ENCODE measurements around the gene CNOT2. TPM values are rescaled to one million over a fixed set of nuclear protein-coding genes. Genes with fewer than 3 reads are reported as not detected.

CNOT2 gene
- total RNA-seq, 1 experiment from 2014 or later = 82.9 TPM

DNA sequence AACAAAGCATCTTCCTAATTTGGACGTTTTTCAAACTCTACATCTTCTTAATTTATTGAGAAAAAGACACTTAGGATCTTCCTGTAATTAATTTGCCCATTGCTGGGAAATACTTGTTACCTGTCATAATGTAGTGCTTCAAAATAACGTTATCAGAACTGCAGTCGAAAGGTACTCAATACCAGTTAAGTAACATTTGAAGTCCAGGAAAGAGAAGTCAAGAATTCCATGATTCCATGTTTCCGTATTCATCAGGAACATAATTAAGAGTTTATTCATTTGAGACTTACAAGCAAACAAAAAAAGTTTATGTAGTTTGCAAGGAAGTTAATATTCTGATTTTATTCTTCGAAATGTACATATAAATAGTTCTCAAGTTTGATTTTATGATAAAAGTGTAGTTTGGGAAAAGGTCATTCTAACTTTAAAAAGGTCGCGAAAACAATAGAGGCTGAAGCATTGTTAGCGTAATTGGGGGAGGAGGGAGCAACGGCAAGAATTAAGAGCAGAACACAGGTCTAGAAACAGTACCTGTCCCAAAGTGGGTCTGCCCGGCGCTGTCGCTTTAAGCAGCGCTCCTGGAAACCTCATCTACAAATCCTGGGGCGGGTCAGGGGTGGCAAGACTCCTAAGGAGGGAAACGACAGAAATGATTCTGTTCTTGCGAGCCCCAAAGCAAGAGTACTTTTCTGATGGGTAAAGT lies 121.6 kb downstream of the CNOT2 start:
- H3K9me3 Mint-ChIP-seq = peaks cover 0 to 2% of the 10 kb centered on the region in 2 experiments; a peak in 1 of 5 replicates
- H3K79me2 ChIP-seq (ENCODE audit: insufficient read depth, low read length) = no peaks in the 10 kb centered on the region; the same call in 1 of the 2 replicates
- no peak overlapping the region for H2BK15ac ChIP-seq (ENCODE audit: low read depth, low read length)
- no peak overlapping the region for H2AK5ac ChIP-seq (ENCODE audit: insufficient read length, low read length)
- peaks cover 21% of the 10 kb centered on the region for H3K23me2 ChIP-seq (ENCODE audit: insufficient read length, low read depth, low read length, poor library complexity, severe bottlenecking)
- H4K5ac ChIP-seq (ENCODE audit: insufficient read length, low read depth, low read length) = no peak overlapping the region
- no peaks in the 10 kb centered on the region for H3K4me1 ChIP-seq (ENCODE audit: insufficient read depth, low read length)
- H3K79me1 ChIP-seq (ENCODE audit: insufficient read depth, low read depth, low read length, poor library complexity, severe bottlenecking) = no peaks in the 10 kb centered on the region
- H4K20me1 ChIP-seq (ENCODE audit: control insufficient read depth, insufficient read depth, insufficient read length) = no peaks in the 10 kb centered on the region
- TF ChIP-seq, protein P1, sequence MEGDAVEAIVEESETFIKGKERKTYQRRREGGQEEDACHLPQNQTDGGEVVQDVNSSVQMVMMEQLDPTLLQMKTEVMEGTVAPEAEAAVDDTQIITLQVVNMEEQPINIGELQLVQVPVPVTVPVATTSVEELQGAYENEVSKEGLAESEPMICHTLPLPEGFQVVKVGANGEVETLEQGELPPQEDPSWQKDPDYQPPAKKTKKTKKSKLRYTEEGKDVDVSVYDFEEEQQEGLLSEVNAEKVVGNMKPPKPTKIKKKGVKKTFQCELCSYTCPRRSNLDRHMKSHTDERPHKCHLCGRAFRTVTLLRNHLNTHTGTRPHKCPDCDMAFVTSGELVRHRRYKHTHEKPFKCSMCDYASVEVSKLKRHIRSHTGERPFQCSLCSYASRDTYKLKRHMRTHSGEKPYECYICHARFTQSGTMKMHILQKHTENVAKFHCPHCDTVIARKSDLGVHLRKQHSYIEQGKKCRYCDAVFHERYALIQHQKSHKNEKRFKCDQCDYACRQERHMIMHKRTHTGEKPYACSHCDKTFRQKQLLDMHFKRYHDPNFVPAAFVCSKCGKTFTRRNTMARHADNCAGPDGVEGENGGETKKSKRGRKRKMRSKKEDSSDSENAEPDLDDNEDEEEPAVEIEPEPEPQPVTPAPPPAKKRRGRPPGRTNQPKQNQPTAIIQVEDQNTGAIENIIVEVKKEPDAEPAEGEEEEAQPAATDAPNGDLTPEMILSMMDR (conservative IDR thresholded peaks at IDR 0.05) = no peak
- no peaks in the 10 kb centered on the region for H3K9me3 ChIP-seq (ENCODE audit: control insufficient read depth, low read depth, low read length)
- H2BK5ac ChIP-seq (ENCODE audit: insufficient read length, low read length) = no peak overlapping the region
- H3K4me2 ChIP-seq (ENCODE audit: insufficient read depth, insufficient read length, low read length) = peak overlapping the region; percentile 55
- H3K9ac ChIP-seq (ENCODE audit: extremely low read depth, insufficient read length, low read length) = no peak overlapping the region
- H3K14ac ChIP-seq (ENCODE audit: insufficient read depth, low read length) = no peak overlapping the region
- H3K4ac ChIP-seq (ENCODE audit: low read depth, low read length) = no peak overlapping the region
- H3K56ac ChIP-seq (ENCODE audit: insufficient read length, low read depth, low read length) = no peak overlapping the region
- H3K27me3 ChIP-seq (ENCODE audit: insufficient read depth, low read length) = no peaks in the 10 kb centered on the region
- H3K18ac ChIP-seq (ENCODE audit: insufficient read length, low read depth, low read length) = no peak overlapping the region
- no peak overlapping the region for H3K27ac ChIP-seq (ENCODE audit: insufficient read length, low read depth, low read length)
- no peak overlapping the region for H4K8ac ChIP-seq (replicated peaks; ENCODE audit: insufficient read length, low read depth, low read length)
- peaks cover 6% of the 10 kb centered on the region for H3K27me3 Mint-ChIP-seq (ENCODE audit: low read depth)
- no peak overlapping the region for H2AFZ ChIP-seq (ENCODE audit: low read length)
- H3K4me1 Mint-ChIP-seq = peaks cover 24 to 35% of the 10 kb centered on the region in 2 experiments
- no CpG with 5 or more reads among the region's 16 CpGs for WGBS (ENCODE audit: extremely low coverage, insufficient read length, low lambda C conversion rate)
- no peak overlapping the region for H3T11ph ChIP-seq (ENCODE audit: low read length)
- peak overlapping the region; percentile 80 to 91 for H3K4me3 Mint-ChIP-seq
- no peak overlapping the region for H4K91ac ChIP-seq (ENCODE audit: insufficient read length, low read depth, low read length)
- H2BK20ac ChIP-seq (ENCODE audit: low read depth, low read length, poor library complexity, severe bottlenecking) = no peak overlapping the region
- H2BK12ac ChIP-seq (ENCODE audit: insufficient read length, low read depth, low read length) = no peak overlapping the region
- H2BK120ac ChIP-seq (ENCODE audit: low read depth, low read length, poor library complexity, severe bottlenecking) = no peak overlapping the region
- DNase-seq = no peak
- no peak overlapping the region for H3K23ac ChIP-seq (ENCODE audit: insufficient read length, low read depth, low read length)
- H3K27ac Mint-ChIP-seq = no peak overlapping the region
- H3K36me3 Mint-ChIP-seq (ENCODE audit: insufficient read depth in 1 of 3, low read depth in 3 of 3) = peaks cover 0 to 1% (median under 1%) of the 10 kb centered on the region in 3 experiments; a peak in 3 of 7 replicates

All from H9 (cell line).